Measurements from ENCODE around the gene ALDH7A1.
"Not testable (repeated sequence)": the region's sequence is repeated elsewhere in the genome, so short reads cannot be mapped to it uniquely, and the experiment has no call there.

ALDH7A1 gene

DNA sequence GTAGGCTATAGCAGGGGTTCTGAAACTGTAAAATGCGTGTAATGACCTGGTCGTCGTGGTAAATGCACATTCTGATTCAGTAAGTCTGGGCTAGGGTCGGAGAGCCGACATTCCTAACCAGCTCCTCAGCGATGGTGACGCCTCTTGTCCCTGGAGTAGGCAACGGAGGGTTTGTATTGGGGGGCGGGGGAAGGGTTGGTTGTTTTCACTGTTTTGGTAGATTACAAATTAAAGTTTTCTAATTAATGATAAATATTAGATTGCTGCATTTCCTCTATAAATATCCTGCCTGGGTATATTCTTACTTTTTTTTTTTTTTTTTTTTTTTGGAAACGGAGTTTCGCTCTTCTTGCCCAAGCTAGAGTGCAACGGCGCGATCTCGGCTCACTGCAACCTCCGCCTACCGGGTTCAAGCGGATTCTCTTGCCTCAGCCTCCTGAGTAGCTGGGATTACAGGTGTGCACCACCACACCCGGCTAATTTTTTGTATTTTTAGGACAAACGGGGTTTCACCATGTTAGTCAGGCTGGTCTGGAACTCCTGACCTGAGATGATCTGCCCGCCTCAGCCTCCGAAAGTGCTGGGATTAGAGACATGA, 566 bp upstream of the ALDH7A1 start:
- no peak for DNase-seq (ENCODE audit: low spot score)

DNA sequence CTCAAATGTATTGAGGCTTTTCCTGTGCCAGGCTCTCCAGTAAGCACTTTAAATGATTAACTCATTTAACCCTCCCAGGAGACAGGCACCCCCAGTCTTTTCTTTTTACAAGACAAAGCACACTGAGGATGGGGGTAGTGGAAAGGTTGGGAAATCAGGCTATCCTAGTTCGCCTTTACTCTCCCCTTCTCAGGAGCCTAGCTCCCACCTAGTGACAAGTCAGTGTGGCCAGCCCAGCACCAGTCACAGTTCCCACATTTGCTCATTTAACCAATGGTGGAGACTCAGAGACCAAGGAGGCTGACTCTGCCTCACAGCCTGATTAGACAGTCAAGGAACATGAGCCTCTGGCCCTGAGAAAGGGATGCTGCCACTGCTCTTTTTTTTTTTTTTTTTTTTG, 3.5 kb downstream of the ALDH7A1 start:
- no peak for DNase-seq (ENCODE audit: low spot score)

DNA sequence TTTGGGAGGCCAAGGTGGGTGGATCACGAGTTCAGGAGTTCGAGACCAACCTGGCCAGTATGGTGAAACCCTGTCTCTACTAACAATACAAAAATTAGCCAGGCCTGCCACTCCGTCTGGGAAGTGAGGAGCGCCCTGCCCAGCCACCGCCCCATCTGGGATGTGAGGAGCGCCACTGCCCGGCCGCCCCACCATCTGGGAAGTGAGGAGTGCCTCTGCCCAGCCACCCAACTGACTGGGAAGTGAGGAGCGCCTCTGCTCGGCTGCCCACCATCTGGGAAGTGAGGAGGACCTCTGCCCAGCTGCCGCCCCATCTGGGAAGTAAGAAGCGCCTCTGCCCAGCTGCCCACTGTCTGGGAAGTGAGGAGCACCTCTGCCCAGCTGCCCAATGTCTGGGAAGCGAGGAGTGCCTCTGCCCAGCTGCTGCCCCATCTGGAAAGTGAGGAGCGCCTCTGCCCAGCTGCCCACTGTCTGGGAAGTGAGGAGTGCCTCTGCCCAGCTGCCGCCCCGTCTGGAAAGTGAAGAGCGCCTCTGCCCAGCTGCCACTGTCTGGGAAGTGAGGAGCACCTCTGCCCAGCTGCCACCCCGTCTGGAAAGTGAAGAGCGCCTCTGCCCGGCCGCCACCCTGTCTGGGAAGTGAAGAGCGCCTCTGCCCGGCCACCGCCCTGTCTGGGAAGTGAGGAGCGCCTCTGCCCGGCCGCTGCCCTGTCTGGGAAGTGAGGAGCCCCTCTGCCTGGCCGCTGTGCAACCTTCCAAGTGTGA, 5.3 kb downstream of the ALDH7A1 start:
- no peak for DNase-seq (ENCODE audit: low spot score)

DNA sequence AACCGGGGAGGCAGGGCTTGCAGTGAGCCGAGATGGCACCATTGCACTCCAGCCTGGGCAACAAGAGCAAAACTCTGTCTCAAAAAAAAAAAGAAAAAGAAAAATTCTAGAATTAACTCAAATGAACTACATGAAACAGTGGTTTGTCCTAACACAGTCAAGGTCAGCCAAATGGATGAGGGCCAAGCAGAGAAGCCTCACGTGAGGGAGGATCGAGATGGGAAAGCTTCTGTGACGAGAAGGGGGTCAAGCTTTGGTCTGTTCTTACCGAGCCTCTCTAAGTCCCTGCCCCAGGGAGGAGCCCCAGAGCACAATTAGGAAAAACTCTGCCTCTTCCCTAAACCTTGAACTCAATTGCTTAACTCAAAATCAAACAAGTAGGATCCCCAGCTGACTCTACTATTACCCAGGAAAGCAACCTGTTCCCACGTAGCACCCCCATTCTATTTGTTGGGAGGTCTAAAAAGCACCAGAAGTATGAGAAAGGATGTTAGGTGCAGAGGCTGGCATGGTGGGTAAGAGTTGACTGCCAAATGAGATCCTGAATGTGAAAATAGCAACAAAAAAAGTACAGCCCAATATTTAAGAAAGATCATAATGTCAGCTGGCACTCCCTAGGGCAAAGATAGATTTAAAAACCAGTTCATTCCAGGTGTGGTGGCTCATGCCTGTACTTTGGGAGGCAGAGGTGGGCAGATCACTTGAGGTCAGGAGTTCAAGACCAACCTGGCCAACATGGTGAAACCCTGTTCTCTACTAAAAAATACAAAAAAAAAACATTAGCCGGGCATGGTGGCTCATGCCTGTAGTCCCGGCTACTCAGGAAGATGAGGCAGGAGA, 7.2 kb downstream of the ALDH7A1 start:
- DNase-seq (ENCODE audit: low spot score): no peak

DNA sequence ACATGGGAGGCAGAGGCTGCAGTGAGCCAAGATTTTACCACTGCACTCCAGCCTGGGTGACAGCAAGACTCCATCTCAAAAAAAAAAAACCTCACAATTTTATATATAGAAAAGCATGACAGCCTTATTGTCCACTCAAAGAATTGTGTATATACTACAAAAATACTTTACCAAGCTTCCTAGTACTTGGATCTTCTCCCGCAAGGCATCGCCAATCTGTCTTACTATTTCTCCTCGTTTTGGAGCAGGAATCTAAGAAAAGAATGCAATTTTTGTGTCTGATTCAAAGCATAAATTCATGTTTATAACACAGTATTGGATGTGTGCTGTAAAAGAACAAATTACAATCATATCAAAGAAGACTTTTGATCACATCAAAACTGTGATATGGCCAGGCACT, 11.3 kb downstream of the ALDH7A1 start:
- no peak for DNase-seq (ENCODE audit: low spot score)

DNA sequence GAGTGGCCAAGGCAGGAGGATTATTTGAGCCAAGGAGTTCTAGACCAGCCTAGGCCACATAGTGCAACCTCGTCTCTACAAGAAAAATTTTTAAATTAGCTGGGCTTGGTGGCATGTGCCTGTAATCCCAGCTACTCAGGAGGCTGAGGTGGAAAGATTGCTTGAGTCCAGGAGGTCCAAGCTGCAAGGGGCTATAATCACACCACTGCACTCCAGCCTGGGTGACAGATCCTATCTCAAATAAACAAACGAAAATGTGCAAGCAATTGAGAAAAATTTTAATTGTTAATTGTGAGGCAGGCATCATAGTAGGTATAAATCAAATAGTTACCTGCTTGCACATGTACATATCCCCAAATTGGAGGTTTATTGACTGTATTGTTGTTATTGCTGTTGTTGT, 15.3 kb downstream of the ALDH7A1 start:
- DNase-seq (ENCODE audit: low spot score): no peak

DNA sequence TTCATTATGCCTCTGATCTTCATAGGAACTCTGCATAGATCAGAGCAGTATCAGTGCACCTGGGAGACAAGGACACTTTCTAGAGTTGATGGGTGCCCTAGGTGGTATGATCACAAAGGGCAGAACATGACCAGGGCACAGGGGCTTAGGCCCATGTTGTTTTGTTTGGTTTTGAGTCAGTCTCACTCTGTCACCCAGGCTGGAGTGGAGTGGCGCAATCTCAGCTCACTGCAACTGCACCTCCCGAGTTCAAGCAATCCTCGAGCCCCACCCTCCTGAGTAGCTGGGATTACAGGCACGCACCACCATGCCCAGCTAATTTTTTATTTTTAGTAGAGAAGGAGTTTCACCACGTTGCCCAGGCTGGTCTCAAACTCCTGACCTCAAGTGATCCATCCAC, 17.6 kb downstream of the ALDH7A1 start:
- DNase-seq (ENCODE audit: low spot score): no peak

DNA sequence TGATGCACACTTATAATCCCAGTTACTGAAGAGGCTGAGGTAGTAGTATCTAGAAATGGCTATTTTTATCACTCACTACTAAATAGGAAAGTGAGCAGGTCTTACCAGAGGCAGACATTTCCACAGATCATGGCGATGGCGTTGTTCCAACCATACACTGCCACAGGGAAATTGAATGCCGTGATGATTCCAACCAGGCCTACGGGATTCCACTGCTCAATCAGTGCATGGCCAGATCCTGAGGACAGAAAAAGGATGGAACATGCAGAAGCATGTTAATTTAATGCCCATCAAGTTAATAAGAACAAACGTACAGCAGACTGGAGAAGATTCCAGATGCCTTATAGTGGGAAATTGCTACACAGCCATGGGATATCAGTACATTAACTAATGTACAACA, 18.0 kb downstream of the ALDH7A1 start:
- DNase-seq (ENCODE audit: low spot score): no peak

DNA sequence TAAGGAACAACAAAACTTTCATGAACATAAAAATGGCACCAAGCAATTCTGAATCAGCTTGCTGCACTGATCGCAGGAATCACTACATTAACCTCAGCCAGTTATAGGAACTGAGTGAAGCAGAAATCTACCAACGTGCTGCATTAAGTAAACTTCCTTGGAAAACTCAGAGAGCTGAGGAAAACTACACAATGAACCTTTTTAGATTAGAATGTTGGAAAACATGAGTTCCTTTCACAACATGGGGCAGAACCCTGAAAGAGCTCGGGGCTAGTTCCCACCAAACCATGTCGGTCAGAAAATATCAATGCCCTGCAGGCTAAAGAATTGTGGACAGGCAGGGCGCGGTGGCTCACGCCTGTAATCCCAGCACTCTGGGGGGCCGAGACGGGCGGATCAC, 19.4 kb downstream of the ALDH7A1 start:
- DNase-seq (ENCODE audit: low spot score): no peak

DNA sequence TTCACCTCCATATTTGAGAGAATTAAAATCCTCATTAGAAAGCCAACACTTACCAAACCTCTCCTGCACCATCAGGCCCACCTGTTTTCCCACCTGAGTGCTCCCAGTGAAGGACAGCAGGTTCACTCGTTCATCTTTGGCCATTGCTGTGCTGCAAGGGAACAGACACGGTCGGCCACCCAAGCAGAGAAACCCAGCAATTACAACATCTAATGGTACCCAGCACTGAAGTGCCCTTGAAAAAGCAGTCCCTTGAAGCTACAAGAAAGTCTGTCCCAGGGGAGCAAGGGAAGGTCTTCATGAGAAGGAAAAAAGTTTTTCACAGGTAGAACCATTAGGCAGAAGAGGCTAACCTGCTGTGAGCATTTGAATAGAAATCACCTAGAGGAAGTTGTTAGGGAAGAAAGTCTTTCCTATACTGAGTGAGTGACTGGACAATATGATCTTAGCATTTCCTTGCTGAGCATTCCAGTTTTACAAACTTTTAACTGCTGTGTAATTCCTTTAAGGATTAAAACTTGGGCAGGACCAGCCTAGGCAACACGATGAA, 26.7 kb downstream of the ALDH7A1 start:
- no peak for DNase-seq (ENCODE audit: low spot score)

DNA sequence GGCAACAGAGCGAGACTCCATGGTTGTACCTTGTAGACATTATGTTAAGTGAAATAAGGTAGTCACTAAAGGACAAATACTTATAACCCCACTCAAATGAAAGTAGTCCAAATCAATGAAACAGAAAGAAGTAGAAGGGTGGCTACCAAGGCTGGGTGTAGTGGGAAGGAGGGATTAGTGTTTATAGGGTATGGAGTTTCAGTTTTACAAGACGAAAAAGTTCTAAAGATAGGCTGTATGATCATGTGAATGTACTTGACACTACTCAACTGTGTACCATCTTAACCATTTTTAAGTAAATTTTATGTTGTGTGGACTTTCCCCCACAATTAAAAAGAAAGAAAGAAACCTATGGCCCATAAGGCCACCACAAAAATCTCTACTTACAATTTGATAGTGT, 32.2 kb downstream of the ALDH7A1 start:
- DNase-seq (ENCODE audit: low spot score): no peak

DNA sequence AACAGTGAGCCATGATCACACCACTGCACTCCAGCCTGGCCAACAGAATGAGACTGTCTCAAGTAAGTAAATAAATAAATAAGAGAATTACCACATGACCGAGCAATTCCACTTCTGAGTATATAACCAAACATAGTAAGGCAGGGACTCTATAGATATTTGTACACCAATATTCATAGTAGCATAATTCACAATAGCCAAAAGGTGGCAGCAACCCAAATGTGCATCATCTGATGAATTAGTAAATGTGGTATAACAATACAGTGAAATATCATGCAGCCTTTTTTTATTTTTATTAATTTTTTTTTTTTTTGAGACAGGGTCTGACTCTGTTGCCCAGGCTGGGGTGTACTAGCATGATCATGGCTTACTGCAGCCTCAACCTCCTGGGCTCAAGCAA, 33.1 kb downstream of the ALDH7A1 start:
- DNase-seq (ENCODE audit: low spot score): no peak

DNA sequence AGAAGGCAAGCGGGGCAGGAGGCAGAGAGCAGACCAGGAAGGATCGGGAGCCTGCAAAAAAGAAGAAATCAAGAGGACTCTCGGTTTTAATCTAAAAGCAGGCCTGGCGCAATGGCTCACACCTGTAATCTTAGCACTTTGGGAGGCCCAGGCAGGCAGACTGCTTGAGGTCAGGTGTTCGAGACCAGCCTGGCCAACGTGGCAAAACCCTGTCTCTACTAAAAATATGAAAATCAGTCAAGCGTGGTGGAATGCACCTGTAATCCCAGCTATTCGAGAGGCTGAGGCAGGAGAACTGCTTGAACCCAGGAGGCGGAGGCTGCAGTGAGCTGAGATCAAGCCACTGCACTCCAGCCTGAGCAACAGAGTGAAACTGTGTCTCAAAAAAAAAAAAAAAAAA, 39.9 kb downstream of the ALDH7A1 start:
- DNase-seq (ENCODE audit: low spot score): not testable (repeated sequence)

DNA sequence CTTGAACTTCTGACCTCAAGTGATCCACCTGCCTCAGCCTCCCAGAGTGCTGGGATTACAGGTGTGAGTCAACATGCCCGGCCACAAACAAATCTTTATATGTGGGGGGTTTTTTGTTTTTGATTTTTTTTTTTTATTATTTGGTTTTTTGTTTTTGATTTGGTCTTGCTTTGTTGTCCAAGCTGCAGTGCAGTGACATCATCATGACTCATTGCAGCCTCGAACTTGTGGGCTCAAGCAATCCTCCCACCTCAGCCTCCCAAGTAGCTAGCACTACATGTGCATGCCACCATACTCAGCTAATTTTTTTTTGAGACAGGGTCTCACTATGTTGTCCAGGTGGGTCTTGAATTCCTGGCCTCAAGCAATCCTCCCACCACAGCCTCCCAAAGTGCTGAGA, 42.4 kb downstream of the ALDH7A1 start:
- no peak for DNase-seq (ENCODE audit: low spot score)

DNA sequence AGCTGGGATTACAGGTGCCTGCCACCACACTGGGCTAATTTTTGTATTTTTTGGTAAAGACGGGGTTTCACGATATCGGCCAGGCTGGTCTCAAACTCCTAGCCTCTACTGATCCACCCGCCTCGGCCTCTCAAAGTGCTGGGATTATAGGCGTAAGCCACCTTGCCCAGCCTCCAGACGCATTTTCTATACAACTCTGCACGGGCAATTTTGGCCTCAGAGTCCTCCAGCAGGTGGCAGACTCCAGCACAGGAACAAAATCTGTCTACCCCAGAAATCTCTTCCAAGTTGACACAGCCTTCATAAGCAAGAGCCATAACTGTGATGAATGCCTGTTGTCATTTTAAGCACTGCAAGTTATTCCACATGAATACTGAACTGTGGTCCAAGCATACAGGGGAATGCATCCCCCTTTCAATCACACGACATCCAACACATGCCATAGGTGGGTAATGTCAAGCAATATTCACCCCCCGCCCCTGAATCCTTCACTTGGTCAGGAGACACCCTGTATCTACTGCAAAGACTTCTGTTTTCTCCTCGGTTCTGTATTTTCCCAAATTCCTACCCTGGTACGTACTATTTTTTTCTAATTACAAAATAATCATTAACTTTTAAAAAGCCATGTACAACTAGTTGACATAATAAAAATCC, 50.8 kb downstream of the ALDH7A1 start:
- DNase-seq (ENCODE audit: low spot score): peak; percentile 40

DNA sequence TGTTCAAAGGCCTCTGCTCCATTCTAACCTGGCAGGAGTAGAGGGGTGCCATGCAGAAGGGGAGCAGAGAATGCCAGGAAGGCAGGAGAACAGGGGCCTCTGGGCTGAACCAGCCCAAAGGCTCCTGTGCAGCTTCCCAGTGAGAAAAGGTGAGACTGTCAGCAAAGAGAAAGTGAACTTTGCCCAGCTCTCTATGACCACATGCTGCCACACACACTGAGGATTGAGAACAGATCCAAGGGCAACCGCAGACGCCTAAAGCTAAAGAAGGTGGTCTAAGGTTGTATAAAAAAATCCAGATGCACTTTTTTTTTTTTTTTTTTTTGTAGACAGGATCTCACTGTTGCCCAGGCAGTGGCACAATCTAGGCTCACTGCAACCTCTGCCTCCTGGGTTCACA, 51.4 kb downstream of the ALDH7A1 start:
- no peak for DNase-seq (ENCODE audit: low spot score)

DNA sequence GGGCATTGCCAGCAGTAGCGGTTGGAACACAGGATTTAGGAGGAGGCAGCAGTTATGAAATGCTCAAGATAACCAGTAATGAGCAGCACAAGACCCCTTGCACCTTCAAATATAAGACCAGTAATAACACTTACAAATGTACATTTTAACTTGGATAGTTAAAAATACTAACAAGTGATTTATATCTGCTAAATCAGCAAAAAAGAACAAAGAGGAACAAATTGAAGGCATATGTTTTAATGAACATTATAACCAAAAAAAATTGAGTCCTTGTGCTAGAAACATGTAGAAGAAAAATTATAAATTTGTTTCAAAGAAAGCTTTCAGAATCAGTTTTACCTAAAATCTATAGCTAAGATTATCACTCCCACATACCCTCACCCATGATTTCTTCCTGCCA, 52.0 kb downstream of the ALDH7A1 start:
- no peak for DNase-seq (ENCODE audit: low spot score)

DNA sequence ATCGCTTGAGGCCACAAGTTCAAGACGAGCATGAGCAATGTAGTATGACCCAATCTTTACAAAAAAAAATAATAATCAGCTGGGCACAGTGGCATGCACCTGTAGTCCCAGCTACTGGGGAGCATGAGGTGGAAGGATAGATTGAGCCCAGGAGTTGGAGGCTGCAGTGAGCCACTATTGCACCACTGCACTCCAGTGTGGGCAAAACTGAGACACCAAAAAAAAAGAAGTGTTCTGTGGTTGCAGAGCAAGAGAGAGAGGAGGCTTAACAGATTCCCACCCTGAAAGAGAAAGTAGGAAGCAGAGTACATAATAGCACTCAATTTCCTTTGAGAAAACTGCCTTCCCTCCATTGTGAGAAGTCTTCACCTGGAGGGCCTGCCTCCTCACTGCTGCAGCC, 52.6 kb downstream of the ALDH7A1 start:
- DNase-seq (ENCODE audit: low spot score): no peak

DNA sequence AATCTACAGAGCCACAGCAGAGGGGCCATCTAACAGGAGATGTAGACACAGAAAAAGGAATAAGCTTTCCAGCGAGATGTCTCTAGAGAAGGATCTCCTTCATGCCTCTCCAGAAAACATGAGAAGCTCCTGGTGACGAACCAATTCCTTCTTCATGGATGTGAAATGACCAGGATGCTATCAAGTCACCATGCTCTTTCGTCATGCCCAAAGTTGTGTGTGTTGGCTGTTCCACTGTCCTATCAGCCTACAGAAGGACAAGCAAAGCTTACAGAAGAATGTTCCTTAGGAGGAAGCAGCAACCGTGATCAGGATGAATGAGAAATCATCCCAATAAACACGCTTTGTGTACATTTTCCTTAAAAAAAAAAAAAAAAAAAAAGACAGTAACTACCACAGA, 54.4 kb downstream of the ALDH7A1 start:
- no peak for DNase-seq (ENCODE audit: low spot score)

DNA sequence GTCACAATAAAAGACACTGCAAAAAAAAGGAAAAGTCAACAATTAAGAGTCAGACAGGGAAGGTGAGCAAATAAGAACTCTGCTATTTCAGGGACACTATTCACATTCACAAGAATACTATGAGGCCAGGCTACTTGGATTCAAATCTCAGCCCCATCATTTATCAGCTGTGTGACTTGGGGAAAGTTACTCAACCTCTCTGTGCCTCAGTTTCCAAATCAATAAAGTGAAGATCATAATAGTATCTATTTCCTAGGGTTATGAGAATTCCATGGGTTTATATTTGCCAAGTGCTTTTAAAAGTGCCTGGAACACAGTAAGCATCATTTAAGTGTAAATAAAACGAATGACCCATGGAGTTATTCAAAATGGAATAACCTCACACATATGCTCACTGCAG, 56.4 kb downstream of the ALDH7A1 start:
- no peak for DNase-seq (ENCODE audit: low spot score)

DNA sequence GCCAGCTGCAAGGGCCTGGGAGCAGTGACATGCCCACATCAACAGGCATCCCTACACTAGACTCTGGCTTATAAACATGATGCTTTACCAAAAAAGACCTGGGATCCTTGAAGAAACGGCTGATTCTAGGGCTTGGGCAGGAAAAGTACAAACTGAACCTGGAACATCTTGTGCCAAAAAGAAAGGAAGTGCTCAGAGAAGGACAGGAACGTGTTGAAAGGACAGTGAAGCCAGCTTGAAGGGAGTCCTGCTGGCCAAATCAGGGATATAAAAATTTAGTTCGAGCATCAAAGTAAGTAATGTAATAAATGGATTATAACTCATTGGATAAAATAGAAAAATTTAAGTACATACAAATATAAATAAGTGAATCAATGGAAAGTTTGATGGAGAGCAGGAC, 58.1 kb downstream of the ALDH7A1 start:
- no peak for DNase-seq (ENCODE audit: low spot score)

DNA sequence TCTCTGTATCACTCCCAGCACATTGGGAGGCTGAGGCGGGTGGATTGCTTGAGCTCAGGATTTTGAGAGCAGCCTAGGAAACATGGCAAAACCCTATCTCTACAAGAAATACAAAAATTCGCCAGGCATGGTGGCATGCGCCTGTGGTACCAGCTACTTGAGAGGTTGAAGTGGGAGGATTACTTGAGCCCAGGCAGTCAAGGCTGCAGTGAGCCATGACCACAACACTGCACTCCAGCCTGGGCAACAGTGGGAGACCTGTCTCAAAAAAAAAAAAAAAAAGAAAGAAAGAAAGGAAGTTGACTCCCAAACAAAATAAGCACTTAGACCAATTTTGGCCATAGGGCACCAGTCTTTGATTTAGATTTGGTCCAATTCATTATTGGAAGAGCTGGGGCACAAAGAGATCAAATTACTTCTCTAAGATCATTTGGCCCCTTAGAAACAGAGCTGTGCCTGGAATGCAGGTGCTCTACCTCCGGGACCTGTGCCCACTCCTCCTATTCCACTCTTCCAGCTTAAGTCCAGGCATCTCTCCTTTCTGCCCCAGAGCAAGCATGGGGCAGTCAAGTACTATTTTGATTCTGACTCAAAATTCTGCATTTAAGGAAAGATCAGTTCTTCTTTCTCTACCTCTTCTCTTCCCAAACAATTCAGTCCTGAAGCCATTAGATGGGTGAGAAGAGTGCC, 59.0 kb downstream of the ALDH7A1 start:
- DNase-seq (ENCODE audit: low spot score): no peak
